Choroid plexus epithelial cell (primary cell): Measurements from ENCODE around the gene HOXC9.

Experiments
- DNase-seq: peaks from one replicate; pipeline ENCODE4 v3.0.0-alpha.2; 2010; ENCODE audit warnings: low read depth
- H3K4me3 ChIP-seq: 2 replicates; pipeline ENCODE4 v1.5.1; 2011; ENCODE audit warnings: low read depth, mild to moderate bottlenecking, control low read depth, low read length, moderate library complexity
- CTCF ChIP-seq: conservative IDR thresholded peaks from 2 replicates; pipeline ENCODE4 v1.5.1; 2011; ENCODE audit warnings: low read depth, mild to moderate bottlenecking, control low read depth, inconsistent platforms, low read length, moderate library complexity

HOXC9 gene

DNA sequence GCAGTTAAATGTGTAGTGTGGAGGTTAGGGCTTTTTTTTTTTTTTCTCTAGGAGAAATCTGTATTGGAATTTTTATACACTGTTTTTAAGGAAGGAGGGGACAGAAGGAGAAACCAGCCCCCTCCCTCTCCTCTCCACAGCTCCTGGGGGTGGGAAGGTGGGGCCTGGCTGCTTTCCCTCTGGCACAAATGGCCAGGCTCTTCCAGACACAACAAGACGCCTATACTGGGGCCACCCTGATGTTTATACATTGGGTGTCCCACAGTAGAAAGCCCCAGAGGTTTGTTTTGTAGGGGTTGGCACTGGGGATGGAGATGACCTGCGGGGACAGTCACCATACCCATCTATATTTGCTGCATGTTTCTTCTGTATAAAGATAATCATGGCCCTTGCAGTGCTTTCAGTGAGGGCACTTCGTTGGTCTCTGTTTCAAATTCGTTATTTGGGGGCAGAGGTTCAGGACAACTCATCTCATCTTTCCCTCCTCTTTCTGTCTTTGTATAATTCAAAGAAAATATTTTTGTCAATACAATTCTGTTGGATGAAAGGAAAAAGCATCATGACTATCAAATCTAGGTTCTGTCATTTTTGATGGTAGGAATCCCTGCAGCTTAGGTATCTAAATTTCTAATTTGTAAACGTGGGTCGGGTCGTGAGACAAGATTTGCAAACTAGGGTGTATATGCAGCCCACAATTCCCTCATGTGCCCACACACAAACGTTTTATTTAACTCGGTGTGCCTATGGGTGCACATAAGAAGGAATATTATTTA, 23.0 kb upstream of the HOXC9 start:
- TF ChIP-seq CTCF, result no peak
- H3K4me3 ChIP-seq, result no peak overlapping the region
- DNase-seq, result no peak

- H3K4me3 ChIP-seq, result no peak overlapping the region
- no peak for DNase-seq
- no peak for TF ChIP-seq CTCF
Measured at GRCh38 chr12:53977596-53978445, 22.1 kb upstream of the HOXC9 start.

GRCh38 chr12:53978477-53979356, 21.2 kb upstream of the HOXC9 start:
- no peak for DNase-seq

DNA sequence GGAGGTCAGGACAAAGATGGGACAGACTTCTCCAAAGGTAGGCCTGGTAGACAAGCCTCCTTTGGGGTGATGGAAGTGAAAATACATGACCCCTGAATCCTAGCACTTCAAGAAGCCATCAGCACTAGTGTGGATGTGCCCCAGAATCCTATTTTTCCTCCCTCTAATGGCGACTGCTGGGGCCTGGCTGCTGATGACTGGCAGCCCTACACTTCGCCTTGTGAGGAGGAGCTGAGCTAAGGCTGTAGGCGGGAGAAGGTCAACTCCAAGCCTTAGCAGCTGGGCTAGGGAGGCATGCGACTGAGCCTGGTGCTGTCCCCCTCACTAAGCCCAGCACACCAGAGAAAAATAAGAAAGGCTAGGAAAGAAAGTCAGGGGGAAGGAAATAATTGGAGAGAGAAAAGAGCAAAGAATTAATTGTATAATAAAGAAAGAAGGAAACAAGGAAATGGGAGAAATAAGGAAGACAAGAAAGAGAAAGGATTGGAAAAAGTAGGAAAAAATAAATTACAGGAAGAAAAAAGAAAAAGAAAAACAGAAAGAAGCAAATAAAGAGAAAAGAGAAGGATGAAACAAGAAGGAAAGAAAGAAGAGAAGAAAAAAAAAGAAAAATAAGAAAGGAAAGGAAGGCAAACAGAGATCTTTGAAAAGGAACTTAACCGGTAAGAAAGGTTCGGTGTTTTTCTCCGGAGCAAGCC, 19.7 kb upstream of the HOXC9 start:
- no peak overlapping the region for H3K4me3 ChIP-seq
- DNase-seq, result no peak
- TF ChIP-seq CTCF, result no peak

More at GRCh38 chr12:53978477-53979356, 21.2 kb upstream of the HOXC9 start:
- no peak for TF ChIP-seq CTCF
- H3K4me3 ChIP-seq, result no peak overlapping the region

- DNase-seq, result no peak
- no peak overlapping the region for H3K4me3 ChIP-seq
- no peak for TF ChIP-seq CTCF
Measured at GRCh38 chr12:53980802-53981496, 19.0 kb upstream of the HOXC9 start.
